ENCODE results near the gene IQCE. TPM values are rescaled to one million over a fixed set of nuclear protein-coding genes. Genes with fewer than 3 reads are reported as not detected.
"Not testable (repeated sequence)": the region's sequence is repeated elsewhere in the genome, so short reads cannot be mapped to it uniquely, and the experiment has no call there.

IQCE gene
- total RNA-seq, 4 donors from 2014 or later: 10.5 to 18.6 (median 12.8) TPM

DNA sequence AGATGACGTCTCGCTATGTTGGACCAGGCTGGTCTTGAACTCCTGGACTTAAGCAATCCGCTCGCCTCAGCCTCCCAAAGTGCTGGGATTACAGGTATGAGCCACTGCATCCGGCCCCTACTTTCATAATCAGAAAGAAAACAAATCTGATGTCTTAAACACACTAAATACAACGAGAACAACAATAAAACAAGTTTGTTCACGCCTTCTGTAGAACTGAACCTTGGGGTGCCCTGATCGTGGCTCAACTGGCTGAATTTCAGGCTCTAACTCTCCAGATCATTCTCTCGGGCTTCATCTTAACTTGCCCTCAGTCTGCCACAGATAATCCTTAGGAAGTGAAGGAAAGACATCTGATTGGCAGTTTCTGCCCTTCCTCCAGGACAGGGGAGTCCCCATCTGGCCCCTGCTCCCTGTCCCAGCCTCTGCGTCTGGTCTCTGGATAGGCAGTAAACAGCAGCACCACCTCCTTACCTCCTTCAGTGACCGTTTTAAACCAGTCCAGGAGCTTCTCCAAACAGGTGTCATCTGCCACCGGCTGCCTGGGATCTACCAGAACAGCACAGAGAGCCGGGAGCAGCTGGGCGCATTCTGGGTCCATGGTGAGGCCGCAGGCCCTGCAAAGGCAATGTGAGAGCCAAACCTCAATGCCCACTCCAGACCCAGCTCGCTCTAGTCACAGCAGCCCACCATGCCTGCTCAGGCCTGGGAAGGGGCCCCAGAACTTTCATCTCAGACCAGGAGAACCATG is 4.8 kb upstream of the IQCE start:
- DNase-seq (ENCODE audit: low spot score in 2 of 2): no peak
- intact Hi-C loops (cut with DNase I; ENCODE audit: low total_unique reads): no loop called here
- H3K4me3 ChIP-seq (ENCODE audit: low read depth, poor library complexity, severe bottlenecking): no peak overlapping the region
- WGBS, 2 donors: 52 to 64% methylated on average over 12 to 15 of the region's 16 CpGs
- TF ChIP-seq POLR2A (IDR thresholded peaks at IDR 0.05): no peak
- TF ChIP-seq, protein P1, sequence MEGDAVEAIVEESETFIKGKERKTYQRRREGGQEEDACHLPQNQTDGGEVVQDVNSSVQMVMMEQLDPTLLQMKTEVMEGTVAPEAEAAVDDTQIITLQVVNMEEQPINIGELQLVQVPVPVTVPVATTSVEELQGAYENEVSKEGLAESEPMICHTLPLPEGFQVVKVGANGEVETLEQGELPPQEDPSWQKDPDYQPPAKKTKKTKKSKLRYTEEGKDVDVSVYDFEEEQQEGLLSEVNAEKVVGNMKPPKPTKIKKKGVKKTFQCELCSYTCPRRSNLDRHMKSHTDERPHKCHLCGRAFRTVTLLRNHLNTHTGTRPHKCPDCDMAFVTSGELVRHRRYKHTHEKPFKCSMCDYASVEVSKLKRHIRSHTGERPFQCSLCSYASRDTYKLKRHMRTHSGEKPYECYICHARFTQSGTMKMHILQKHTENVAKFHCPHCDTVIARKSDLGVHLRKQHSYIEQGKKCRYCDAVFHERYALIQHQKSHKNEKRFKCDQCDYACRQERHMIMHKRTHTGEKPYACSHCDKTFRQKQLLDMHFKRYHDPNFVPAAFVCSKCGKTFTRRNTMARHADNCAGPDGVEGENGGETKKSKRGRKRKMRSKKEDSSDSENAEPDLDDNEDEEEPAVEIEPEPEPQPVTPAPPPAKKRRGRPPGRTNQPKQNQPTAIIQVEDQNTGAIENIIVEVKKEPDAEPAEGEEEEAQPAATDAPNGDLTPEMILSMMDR (IDR thresholded peaks at IDR 0.05): no peak

DNA sequence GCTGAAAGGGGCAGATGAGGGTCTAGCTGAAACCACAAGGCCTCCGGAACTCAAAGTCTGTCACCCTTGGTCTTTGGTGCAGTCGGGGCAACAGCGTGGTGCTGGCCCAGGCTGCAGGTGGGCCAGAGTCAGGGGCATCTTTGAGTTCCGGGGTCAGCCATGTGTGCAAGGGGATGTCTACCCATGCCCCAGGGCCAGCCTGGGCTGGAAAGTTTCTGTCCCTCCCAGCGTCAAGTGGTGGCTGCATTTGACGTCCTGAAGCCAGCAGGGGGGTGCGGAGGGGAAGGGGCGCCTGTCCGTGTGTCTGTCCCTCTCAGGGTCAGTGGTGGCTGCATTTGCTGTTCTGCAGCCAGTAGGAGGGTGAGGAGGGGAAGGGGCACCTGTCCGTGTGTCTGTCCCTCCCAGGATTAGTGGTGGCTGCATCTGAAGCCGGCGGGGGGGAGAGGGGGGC is 4.1 kb upstream of the IQCE start:
- intact Hi-C loops (cut with DNase I; ENCODE audit: low total_unique reads): no loop called here
- H3K4me3 ChIP-seq (ENCODE audit: low read depth, poor library complexity, severe bottlenecking): peak overlapping the region; percentile 56
- DNase-seq (ENCODE audit: low spot score in 2 of 2): no peak
- TF ChIP-seq, protein P1 (IDR thresholded peaks at IDR 0.05): no peak
- TF ChIP-seq POLR2A (IDR thresholded peaks at IDR 0.05): no peak
- WGBS, 2 donors: 0 to 3% methylated on average over 3 to 11 of the region's 12 CpGs

DNA sequence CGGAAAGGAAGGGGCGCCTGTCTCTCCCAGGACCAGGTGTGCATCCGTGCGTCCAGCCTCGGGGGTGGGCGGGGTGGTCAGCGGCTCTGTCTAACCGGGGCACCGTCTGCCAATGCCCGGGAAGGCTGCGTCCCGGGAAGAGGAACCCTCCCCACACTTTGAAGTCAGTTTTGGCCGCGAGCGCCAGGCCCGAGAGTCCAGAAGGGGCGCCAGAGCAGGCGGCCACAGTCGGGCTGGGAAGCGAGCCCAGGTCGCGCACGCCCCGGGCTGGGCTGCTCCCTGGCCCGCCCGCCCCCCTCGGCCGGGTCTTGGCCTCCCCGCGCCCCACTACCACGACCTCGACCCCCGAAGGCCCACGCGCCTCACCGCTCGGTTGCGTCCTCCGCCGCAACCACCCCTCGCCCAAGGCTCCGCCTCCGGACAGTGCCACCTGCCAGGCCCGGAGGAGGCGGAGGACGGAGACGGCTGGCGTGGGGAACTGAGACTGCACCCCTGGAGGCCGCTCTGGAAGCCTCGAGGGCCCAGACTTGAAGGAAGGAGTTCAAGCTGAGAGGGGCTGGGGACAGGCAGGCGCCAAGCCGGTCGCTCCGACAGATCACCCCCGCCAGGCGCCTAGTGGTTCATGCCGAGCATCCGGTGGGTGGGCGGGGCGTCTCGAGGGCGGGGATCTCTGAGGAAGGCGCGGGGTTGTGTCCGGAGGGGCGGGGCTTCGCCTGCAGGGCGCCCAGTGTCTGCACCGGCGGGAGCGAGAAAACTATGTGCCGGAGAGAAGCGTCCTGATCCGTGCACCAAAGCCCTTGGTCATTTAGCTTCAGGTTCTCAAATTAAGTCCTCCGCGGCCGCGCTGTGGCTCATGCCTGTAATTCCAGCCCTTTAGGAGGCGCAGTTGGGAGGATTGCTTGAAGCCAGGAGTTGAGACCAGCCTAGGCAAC is 3.4 kb upstream of the IQCE start, which contains the start of gene BRAT1:
Gene BRAT1, minus strand, starts transcription at position 404 of the 932 bp plus-strand sequence. CDS start 1,093 bp downstream, outside the sequence.
- 0% methylated on average over 48 to 56 of the region's 79 CpGs for WGBS, 2 donors
- TF ChIP-seq, protein P1 (IDR thresholded peaks at IDR 0.05): no peak
- TF ChIP-seq POLR2A (IDR thresholded peaks at IDR 0.05): peak in 1 of 2 donors; percentile 8
- intact Hi-C loops (cut with DNase I; ENCODE audit: low total_unique reads): no loop called here
- peak; percentile 96 to 100 for DNase-seq (ENCODE audit: low spot score in 2 of 2)
- H3K4me3 ChIP-seq (ENCODE audit: low read depth, poor library complexity, severe bottlenecking): peak within 1 kb of the TSS; percentile 56

DNA sequence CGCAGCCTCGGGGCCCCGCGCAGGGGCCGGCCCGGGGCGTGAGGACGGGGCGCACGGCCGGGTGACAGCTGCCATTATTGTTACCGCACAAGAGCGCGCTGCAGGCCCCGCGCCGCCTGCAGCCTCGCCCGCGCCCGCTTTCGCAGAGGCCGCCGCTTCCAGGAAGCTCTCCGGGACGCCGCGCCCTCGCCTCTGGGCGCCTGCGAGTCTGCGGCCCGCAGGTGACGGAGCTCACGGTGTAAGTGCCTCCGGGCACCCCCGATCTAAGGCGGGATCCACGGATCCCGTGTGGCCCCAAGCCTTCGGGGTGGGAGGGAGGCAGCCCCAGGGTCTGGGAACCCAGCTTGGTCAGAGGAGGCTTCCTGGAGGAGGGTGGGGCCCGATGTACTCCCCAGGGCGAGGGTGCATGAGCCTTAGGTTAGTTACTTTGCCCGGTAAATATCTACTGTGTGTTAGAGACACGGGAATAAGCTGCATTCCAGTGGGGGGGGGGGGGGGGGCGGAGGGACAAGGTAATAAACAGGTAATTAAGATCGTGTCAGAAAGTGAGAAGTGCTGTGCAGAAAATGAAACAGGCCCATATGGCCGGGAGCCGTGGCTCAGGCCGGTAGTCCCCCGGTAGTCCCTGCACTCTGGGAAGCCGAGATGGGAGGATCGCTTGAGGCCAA is 638 bp downstream of the IQCE start:
- H3K4me3 ChIP-seq (ENCODE audit: low read depth, poor library complexity, severe bottlenecking): peak overlapping the region; percentile 80
- TF ChIP-seq POLR2A (IDR thresholded peaks at IDR 0.05): no peak
- TF ChIP-seq, protein P1 (IDR thresholded peaks at IDR 0.05): no peak
- WGBS, 2 donors: 14 to 18% methylated on average over 13 to 21 of the region's 53 CpGs
- intact Hi-C loops (cut with DNase I; ENCODE audit: low total_unique reads): no loop called here
- DNase-seq (ENCODE audit: low spot score in 2 of 2): no peak

DNA sequence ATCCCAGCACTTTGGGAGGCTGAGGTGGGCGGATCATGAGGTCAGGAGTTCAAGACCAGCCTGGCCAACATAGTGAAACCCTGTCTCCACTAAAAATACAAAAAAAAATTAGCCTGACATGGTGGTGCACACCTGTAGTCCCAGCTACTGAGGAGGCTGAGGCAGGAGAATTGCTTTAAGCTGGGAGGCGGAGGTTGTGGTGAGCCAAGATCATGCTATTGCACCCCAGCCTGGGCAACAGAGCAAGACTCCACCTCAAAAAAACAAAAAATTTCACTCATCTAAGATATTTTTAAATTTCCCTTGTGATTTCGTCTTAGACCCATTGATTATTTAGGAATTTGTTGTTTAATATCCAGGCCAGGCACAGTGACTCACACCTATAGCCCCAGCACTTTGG is 5.2 kb downstream of the IQCE start:
- DNase-seq (ENCODE audit: low spot score in 2 of 2); intact Hi-C loops (cut with DNase I; ENCODE audit: low total_unique reads); H3K4me3 ChIP-seq (ENCODE audit: low read depth, poor library complexity, severe bottlenecking): not testable (repeated sequence)
- 98% methylated on average over 3 of the region's 3 CpGs for WGBS, 2 donors
